Frontal cortex (tissue), 4 donors: ENCODE data around the gene EEF1A2. TPM values are rescaled to one million over a fixed set of nuclear protein-coding genes. Genes with fewer than 3 reads are reported as not detected.

Experiments
- DNase-seq, 2 donors: peaks; one replicate each; pipeline ENCODE4 v3.0.0; 2012; ENCODE audit warnings: low spot score in 2 of 2
- FAIRE-seq: peaks from 2 replicates; lab custom pipeline; 2012; peaks lifted over from hg19 to GRCh38; lab: Jason Lieb, UNC
- total RNA-seq: library from RNA; depleted of rRNA; stranded (reverse); fragments of >200 nt; gene quantifications from one replicate; pipeline ENCODE4 v1.2.3, GENCODE V29; 2014
- donor health status: control.
- donor health status: control.
- donor health status: control.

Gene EEF1A2
- total RNA-seq, 1 donor from 2014 or later = 179 TPM

GRCh38 chr20:63473555-63474449, 25.1 kb downstream of the EEF1A2 start:
- DNase-seq (no peak), FAIRE-seq (no peak)

GRCh38 chr20:63472862-63473390, 26.0 kb downstream of the EEF1A2 start:
- DNase-seq (no peak), FAIRE-seq (no peak)

- peak in 1 of 2 donors; percentile 58 for DNase-seq
- FAIRE-seq = no peak
Observed at GRCh38 chr20:63471981-63472831, 26.7 kb downstream of the EEF1A2 start, which contains the start of gene KCNQ2. Gene KCNQ2 (minus strand): TSS chr20:63472655. CDS start chr20:63472463, 192 bp downstream.

- FAIRE-seq = no peak
- no peak for DNase-seq
Observed at GRCh38 chr20:63471717-63471980, 27.2 kb downstream of the EEF1A2 start.

GRCh38 chr20:63471002-63471716, 27.7 kb downstream of the EEF1A2 start:
- DNase-seq = no peak

GRCh38 chr20:63470410-63470809, 28.5 kb downstream of the EEF1A2 start:
- DNase-seq (no peak), FAIRE-seq (no peak)

More at GRCh38 chr20:63471002-63471716, 27.7 kb downstream of the EEF1A2 start:
- no peak for FAIRE-seq

- no peak for DNase-seq
Observed at GRCh38 chr20:63469713-63470101, 29.2 kb downstream of the EEF1A2 start.

DNA sequence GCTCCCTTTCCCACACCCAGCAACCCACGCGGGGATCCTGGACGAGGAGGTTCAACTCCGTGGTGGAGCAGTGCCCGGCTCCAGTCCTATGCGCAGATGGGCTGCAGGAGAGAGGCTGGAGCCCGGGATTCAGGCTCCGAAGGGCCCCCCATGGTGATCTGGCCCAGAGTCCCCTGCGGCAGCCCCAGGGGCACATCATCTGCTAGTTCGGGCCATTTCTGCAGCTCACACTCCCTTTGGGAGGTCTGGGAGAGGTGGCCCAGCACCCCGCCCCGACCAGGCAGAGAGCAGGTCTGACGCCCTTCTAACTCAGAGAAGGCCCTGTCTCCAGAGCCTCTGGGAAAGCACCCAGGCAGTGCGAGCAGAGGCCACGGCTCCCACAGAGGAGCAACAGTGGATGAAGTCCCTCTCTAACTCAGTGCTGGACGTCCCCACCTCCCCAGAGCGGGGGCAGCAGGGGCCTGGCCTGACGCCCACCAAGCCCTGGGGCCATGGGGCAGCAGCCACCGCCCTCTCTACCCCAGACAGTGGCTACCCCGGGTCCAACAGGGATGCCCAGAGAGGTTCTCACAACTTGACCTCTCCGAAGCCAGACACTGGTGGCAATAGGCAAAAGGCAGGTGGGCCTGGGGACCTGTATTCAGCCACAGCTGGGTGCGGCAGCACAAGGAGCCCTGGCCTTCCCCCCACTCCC, 29.7 kb downstream of the EEF1A2 start:
- FAIRE-seq (no peak), DNase-seq (no peak)

More at GRCh38 chr20:63469713-63470101, 29.2 kb downstream of the EEF1A2 start:
- no peak for FAIRE-seq

- no peak for FAIRE-seq
- DNase-seq = no peak
Observed at GRCh38 chr20:63468421-63468820, 30.5 kb downstream of the EEF1A2 start.

DNA sequence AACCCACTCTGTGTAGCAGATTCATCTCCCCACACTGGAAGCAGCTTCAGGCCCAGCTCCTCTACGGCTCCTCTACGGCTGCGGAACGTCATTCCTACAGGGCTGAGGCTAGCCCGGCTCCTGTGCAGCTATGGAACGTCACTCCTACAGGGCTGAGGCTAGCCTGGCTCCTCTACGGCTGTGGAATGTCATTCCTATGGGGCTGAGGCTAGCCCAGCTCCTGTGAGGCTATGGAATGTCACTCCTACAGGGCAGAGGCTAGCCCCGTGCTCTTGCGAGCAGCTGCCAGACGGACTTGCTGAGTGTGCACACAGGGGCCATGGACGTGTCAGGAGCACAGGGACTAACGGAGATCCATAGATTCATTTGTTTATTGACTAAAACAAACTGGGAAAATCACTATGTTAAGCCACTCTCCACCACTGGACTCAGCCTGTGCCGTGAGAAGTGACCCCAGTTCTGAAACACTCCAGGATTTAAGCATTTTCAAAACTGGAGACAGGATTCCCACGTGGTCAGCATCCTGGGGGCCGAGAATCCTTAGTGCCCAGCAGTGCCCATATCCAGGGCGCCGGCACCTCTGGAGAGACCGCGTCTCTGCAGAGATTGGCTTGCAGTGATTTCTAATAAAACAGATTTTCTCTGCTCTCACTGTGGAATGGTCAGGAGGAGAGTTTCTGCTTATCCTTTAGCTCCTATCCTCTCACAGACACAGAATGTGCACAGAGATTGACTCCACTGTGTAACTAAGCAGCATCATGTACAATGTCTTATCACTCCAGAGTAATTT, 31.4 kb downstream of the EEF1A2 start:
- DNase-seq = no peak
- no peak for FAIRE-seq

DNA sequence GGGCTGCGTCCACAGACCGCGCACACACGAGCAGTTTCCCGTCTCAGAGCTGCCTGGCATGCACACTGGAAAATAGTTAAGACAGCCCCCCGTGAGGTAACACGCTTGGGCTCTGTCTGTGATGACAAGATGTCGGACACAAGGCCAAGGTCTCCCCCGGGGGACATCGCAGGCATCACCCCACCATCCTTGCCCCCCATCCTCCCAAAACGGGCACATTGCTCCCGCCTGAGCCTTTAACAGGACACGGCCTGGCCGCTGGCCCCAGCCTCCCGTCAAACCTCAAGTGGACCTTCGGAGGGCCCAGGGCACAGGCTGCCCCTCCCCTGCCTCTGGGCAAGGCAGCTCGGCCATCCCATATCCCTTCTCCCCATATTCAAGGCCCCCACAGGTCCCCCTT, 32.0 kb downstream of the EEF1A2 start:
- DNase-seq (no peak), FAIRE-seq (no peak)

GRCh38 chr20:63466250-63466825, 32.5 kb downstream of the EEF1A2 start:
- no peak for FAIRE-seq
- DNase-seq = no peak

GRCh38 chr20:63465380-63466249, 33.3 kb downstream of the EEF1A2 start:
- DNase-seq = no peak

GRCh38 chr20:63464289-63464635, 34.6 kb downstream of the EEF1A2 start:
- DNase-seq = no peak
- no peak for FAIRE-seq

More at GRCh38 chr20:63465380-63466249, 33.3 kb downstream of the EEF1A2 start:
- no peak for FAIRE-seq

DNA sequence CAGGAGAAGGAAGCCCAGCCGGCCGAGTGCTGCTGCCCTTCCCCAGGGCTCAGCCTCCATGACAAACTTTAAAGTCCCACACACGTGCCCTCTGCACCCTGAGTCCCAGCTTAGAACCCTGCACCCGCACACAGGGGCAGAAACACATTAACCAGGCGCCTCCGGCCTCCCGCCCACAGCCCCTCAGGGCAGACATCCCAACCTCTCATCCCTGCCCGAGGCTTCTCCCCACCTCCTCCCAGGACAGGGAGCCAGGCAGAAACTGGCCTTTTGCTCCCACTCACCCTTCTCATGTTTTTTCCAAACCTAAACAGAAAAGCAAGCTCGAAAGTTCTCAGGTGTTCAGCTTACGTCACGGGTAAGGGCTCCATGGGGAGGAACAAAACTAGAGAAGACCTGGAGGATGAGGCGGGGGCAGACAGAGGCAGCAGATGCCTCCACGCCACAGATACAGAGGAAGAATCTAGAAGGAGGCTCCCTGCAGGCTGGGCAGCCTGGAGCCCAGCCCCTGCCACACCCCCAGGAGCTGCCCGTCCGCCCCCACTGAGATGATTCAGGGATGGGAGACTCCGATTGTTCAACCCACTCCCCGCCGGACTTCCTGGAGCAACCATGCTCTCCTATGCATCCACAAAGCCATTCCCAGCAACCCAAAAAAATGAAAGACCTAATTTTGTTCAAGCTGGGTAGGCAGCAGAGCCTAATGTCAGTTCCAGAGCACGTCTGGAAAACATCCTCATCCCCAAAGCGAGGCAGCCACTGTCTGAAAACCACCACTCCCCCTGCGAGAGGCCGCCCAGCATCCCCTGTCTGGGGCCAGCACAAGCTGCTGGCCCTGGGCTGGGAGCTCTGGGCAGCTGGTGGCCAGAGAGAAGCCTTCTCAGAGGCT, 35.2 kb downstream of the EEF1A2 start:
- DNase-seq = peak in 1 of 2 donors; percentile 58
- FAIRE-seq = no peak

GRCh38 chr20:63462244-63462643, 36.6 kb downstream of the EEF1A2 start:
- FAIRE-seq (no peak), DNase-seq (no peak)
